HepG2 (cell line): Measurements from ENCODE around the gene CHCHD6. TPM values are rescaled to one million over a fixed set of nuclear protein-coding genes. Genes with fewer than 3 reads are reported as not detected.

ENCODE experiments used
- ATAC-seq: fragments of 200-7000 bp; cut with Tn5 transposase; 3 replicates; pipeline ENCODE4 v1.9.1; 2020; ENCODE audit warnings: mild to moderate bottlenecking, moderate library complexity
- BruUV-seq: library from RNA; stranded (reverse); fragments of 400-500 nt; replicated peaks from 2 replicates; lab custom pipeline; 2021; lab: Mats Ljungman, UMichigan
- CTCF ChIA-PET: fragments of 300-600 bp; formaldehyde crosslinking; extraction: SDS; loops from one replicate; lab custom pipeline; 2021; ENCODE audit warnings: low total read pairs, inconsistent platforms, low intra/inter-chr PET ratio; lab: Yijun Ruan, JAX
- POLR2A ChIA-PET: fragments of 350-600 bp; sonication (Branson Sonifier 250); formaldehyde crosslinking; loops from one replicate; lab custom pipeline; 2020; ENCODE audit warnings: antibody characterized with exemption, inconsistent platforms; lab: Yijun Ruan, JAX
- DNase-seq: peaks from one replicate; pipeline ENCODE4 v3.0.0-alpha.2; 2015; ENCODE audit warnings: low spot score
- FAIRE-seq: peaks from 3 replicates; lab custom pipeline; 2011; peaks lifted over from hg19 to GRCh38; lab: Jason Lieb, UNC
- H2AFZ ChIP-seq: one replicate; pipeline ENCODE4 v1.6.1; 2011; ENCODE audit warnings: low read length, inconsistent platforms
- H3K27ac ChIP-seq: fragments of 300-600 bp; 3 replicates; pipeline ENCODE4 v1.8.0; 2011; ENCODE audit warnings: mixed run types, mild to moderate bottlenecking, mixed read lengths, low read length, inconsistent platforms; ENCODE audit not compliant: insufficient read depth; ENCODE audit errors: extremely low read length
- H3K27me3 ChIP-seq, 2 experiments: fragments of 200-600 bp in 1 of 2; 2 replicates in 1 of 2; 3 replicates in 1 of 2; pipeline versions ENCODE4 v1.6.0 to v1.8.0; 2011; ENCODE audit warnings: low read length in 2 of 2, mild to moderate bottlenecking in 2 of 2, moderate library complexity in 2 of 2, inconsistent platforms in 1 of 2; ENCODE audit not compliant: insufficient read depth in 2 of 2, control insufficient read depth in 1 of 2
- H3K36me3 ChIP-seq, 2 experiments: fragments of 200-600 bp in 1 of 2; replicated peaks in 1 of 2; 2 replicates in 1 of 2; 3 replicates in 1 of 2; pipeline versions ENCODE4 v1.5.1 to v1.8.0; 2011; ENCODE audit warnings: low read length in 2 of 2, inconsistent platforms in 1 of 2; ENCODE audit not compliant: insufficient read depth in 2 of 2, control insufficient read depth in 1 of 2
- H3K4me1 ChIP-seq: 2 replicates; pipeline ENCODE4 v1.5.1; 2012; ENCODE audit warnings: low read length, inconsistent platforms; ENCODE audit not compliant: insufficient read depth
- H3K4me2 ChIP-seq: 2 replicates; pipeline ENCODE4 v1.6.0; 2011; ENCODE audit warnings: low read depth, low read length, inconsistent platforms
- H3K4me3 ChIP-seq, 3 experiments: fragments of 200-600 bp in 1 of 3; sonication (generic), shearing (Covaris generic) in 1 of 3; replicated peaks in 1 of 3; 2 replicates each; pipeline ENCODE4 v1.5.1; 2011 to 2016; ENCODE audit warnings: low read length in 3 of 3, inconsistent platforms in 2 of 3, low read depth in 2 of 3, mild to moderate bottlenecking in 2 of 3, control low read depth in 1 of 3, mixed read lengths in 1 of 3; ENCODE audit not compliant: insufficient read depth in 1 of 3
- H3K79me2 ChIP-seq: one replicate; pipeline ENCODE4 v1.6.1; 2011; ENCODE audit warnings: low read length, inconsistent platforms; ENCODE audit not compliant: insufficient read depth
- H3K9ac ChIP-seq: 2 replicates; pipeline ENCODE4 v1.6.0; 2011; ENCODE audit warnings: mild to moderate bottlenecking, low read depth, low read length, inconsistent platforms; ENCODE audit not compliant: insufficient read depth
- H3K9me3 ChIP-seq: 2 replicates; pipeline ENCODE4 v1.5.1; 2012; ENCODE audit warnings: mild to moderate bottlenecking, low read length
- H4K20me1 ChIP-seq: 2 replicates; pipeline ENCODE4 v1.6.0; 2011; ENCODE audit warnings: inconsistent platforms, mild to moderate bottlenecking, low read length, moderate library complexity; ENCODE audit not compliant: insufficient read depth
- KLF16 ChIP-seq, 2 experiments: sonication (generic) in 1 of 2; formaldehyde crosslinking in 1 of 2; IDR thresholded peaks; 2 replicates each; pipeline versions ENCODE4 v1.6.1 to v1.8.0; 2016 to 2023; ENCODE audit warnings: missing genetic modification reagents in 2 of 2, missing compliant biosample characterization in 1 of 2
- ZC3H4 ChIP-seq: sonication (generic); formaldehyde crosslinking; IDR thresholded peaks from 2 replicates; pipeline ENCODE4 v1.4.0; 2020; ENCODE audit warnings: missing genetic modification reagents, borderline replicate concordance
- ZFP82 ChIP-seq: sonication (generic); formaldehyde crosslinking; IDR thresholded peaks from 2 replicates; pipeline ENCODE4 v1.5.1; 2020; ENCODE audit warnings: mild to moderate bottlenecking, missing genetic modification reagents, borderline replicate concordance
- ZNF747 ChIP-seq: sonication (generic); formaldehyde crosslinking; IDR thresholded peaks from 2 replicates; pipeline ENCODE4 v1.8.1; 2023; ENCODE audit warnings: missing genetic modification reagents, mild to moderate bottlenecking, borderline replicate concordance
- ZNF780A ChIP-seq: sonication (generic); formaldehyde crosslinking; IDR thresholded peaks from 2 replicates; pipeline ENCODE4 v1.8.0; 2022; ENCODE audit warnings: mild to moderate bottlenecking, missing genetic modification reagents, moderate library complexity
- WGBS: methylation state at CpG from one replicate; pipeline ENCODE4 v1.1.6; 2017; ENCODE audit warnings: low lambda C conversion rate; 5-methylcytosine and 5-hydroxymethylcytosine counted together
- in situ Hi-C: cut with HindIII; loops from 2 replicates; pipeline ENCODE4 v1.10.0; 2017; ENCODE audit warnings: low pct_unique_long_range_greater_than_20kb; ENCODE audit not compliant: extremely low pct_ligation_motif_present
- intact Hi-C: fragments of 100-400 bp; cut with micrococcal nuclease; formaldehyde crosslinking; loops from one replicate; pipeline ENCODE4 v1.10.0; 2022; ENCODE audit not compliant: unreplicated experiment
- polyA plus RNA-seq, 8 experiments: library from polyadenylated mRNA; depleted of rRNA in 3 of 8; stranded (reverse) in 7 of 8; unstranded in 1 of 8; fragments of >200 nt; fragmentation: Illumina TruSeq in 4 of 8; extraction: Trizol in 4 of 8; gene quantifications; 2 replicates each; pipeline versions ENCODE4 v1.2.1 to v1.2.3, GENCODE V29; 2011 to 2016; ENCODE audit warnings: low read depth in 4 of 8, missing spikeins in 1 of 8, mixed read lengths in 1 of 8; ENCODE audit not compliant: insufficient read depth in 1 of 8
- total RNA-seq, 5 experiments: library from RNA; depleted of rRNA; stranded (reverse); fragments of >200 nt; fragmentation: Illumina TruSeq; extraction: Trizol; gene quantifications; 2 replicates each; pipeline ENCODE4 v1.2.3, GENCODE V29; 2016; ENCODE audit warnings: low read depth in 1 of 5
- TF ChIP-seq, protein P1 (sequence below): sonication (generic); formaldehyde crosslinking; IDR thresholded peaks from 2 replicates; pipeline ENCODE4 v1.4.0; 2020; ENCODE audit warnings: missing genetic modification reagents, borderline replicate concordance

The CHCHD6 gene
- total and polyA plus RNA-seq, 2 of the 13 experiments (the other 11 are each of a cell fraction or from before 2014, with no cell fraction given), result 20.3 to 20.8 TPM

DNA sequence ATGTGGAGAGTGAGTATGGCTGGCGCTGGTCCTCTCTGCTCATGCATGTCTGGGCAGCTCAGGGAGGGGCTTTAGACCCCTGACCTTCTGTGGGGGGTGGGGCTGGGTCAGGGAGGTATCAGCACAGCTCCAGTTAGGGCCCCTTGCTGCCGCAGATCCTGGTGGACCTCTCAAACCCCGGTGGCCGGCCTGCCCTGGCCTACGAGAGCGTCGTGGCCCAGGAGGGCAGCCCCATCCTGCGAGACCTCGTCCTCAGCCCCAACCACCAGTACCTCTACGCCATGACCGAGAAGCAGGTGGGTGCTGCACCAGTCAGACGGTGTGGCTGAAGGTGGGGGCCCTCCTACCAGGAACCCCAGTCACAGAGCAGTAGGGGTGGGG lies 299.1 kb downstream of the CHCHD6 start:
- no peaks in the 10 kb centered on the region for H3K79me2 ChIP-seq
- no TSS peak for BruUV-seq
- no peak overlapping the region for H3K4me3 ChIP-seq
- DNase-seq (no peak), ATAC-seq (no peak), FAIRE-seq (no peak)
- CTCF ChIA-PET, result no interaction called here
- H3K9me3 ChIP-seq, result no peaks in the 10 kb centered on the region
- no peak overlapping the region for H3K4me2 ChIP-seq
- H3K36me3 ChIP-seq, result peaks cover 4 to 5% of the 10 kb centered on the region in 2 experiments; a peak in 1 of 5 replicates
- no peak overlapping the region for H2AFZ ChIP-seq
- H3K4me1 ChIP-seq, result no peaks in the 10 kb centered on the region
- no peaks in the 10 kb centered on the region; a peak in 1 of 5 replicates for H3K27me3 ChIP-seq
- no peaks in the 10 kb centered on the region for H4K20me1 ChIP-seq
- no peak for TF ChIP-seq ZNF747 (CRISPR knock-in tag)
- TF ChIP-seq ZC3H4 (CRISPR knock-in tag), result no peak
- no peak for TF ChIP-seq ZFP82 (CRISPR knock-in tag)
- TF ChIP-seq KLF16 (CRISPR knock-in tag; IDR thresholded peaks at IDR 0.05), result no peak
- TF ChIP-seq ZNF780A (CRISPR knock-in tag), result no peak
- no peak overlapping the region for H3K9ac ChIP-seq
- H3K27ac ChIP-seq, result no peak overlapping the region
- in situ Hi-C loops, result no loop called here
- WGBS, result no CpG with 5 or more reads among the region's 12 CpGs
- POLR2A ChIA-PET, result no interaction called here
- intact Hi-C loops, result no loop called here

DNA sequence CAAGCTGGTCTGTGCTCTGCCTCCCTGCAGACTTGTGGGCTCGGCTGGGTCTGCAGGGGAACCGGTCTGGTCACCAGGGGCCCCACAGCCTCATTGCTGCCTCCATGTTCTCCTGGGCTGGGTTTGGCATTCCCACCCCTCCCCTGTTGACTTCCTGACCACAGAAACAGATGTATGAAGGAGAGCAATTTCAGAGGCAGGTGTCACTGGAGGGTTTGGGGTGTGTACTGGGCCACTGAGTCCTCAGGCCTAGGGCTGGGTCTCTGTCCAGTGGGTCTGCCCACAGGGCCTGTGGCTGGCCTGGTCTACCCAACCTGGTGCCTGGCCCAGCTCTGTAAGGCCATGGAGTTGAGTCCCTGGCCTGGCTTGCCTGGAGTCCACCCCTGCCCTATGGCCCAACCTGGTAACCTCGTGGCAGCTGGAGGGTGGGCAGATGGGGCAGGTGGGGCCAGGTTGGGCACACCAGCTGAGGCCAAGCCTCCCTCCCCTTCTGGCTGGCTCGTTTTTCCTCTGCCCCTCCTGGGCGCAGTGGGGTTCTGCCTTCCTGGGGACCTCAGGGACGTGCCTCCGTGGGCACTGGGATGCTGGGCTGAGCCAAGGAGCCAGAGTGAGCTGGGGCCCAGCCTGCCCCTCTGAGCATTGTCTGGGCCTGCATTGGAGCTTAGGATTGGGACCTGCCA lies 299.7 kb downstream of the CHCHD6 start:
- intact Hi-C loops (no loop called here), in situ Hi-C loops (no loop called here)
- no peaks in the 10 kb centered on the region for H4K20me1 ChIP-seq
- DNase-seq, result no peak
- POLR2A ChIA-PET, result no interaction called here
- H3K9ac ChIP-seq, result no peak overlapping the region
- no peaks in the 10 kb centered on the region; a peak in 1 of 5 replicates for H3K27me3 ChIP-seq
- CTCF ChIA-PET, result no interaction called here
- 97% methylated on average over 6 of the region's 7 CpGs for WGBS
- TF ChIP-seq, protein P1, sequence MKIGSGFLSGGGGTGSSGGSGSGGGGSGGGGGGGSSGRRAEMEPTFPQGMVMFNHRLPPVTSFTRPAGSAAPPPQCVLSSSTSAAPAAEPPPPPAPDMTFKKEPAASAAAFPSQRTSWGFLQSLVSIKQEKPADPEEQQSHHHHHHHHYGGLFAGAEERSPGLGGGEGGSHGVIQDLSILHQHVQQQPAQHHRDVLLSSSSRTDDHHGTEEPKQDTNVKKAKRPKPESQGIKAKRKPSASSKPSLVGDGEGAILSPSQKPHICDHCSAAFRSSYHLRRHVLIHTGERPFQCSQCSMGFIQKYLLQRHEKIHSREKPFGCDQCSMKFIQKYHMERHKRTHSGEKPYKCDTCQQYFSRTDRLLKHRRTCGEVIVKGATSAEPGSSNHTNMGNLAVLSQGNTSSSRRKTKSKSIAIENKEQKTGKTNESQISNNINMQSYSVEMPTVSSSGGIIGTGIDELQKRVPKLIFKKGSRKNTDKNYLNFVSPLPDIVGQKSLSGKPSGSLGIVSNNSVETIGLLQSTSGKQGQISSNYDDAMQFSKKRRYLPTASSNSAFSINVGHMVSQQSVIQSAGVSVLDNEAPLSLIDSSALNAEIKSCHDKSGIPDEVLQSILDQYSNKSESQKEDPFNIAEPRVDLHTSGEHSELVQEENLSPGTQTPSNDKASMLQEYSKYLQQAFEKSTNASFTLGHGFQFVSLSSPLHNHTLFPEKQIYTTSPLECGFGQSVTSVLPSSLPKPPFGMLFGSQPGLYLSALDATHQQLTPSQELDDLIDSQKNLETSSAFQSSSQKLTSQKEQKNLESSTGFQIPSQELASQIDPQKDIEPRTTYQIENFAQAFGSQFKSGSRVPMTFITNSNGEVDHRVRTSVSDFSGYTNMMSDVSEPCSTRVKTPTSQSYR, result no peak
- TF ChIP-seq, all 625 proteins: peak for 0
- peaks cover 4 to 5% of the 10 kb centered on the region in 2 experiments; a peak in 1 of 5 replicates for H3K36me3 ChIP-seq
- BruUV-seq, result no TSS peak
- FAIRE-seq (no peak), ATAC-seq (no peak)
- no peaks in the 10 kb centered on the region for H3K79me2 ChIP-seq
- H3K27ac ChIP-seq, result no peak overlapping the region
- no peaks in the 10 kb centered on the region for H3K9me3 ChIP-seq
- H3K4me3 ChIP-seq, result no peak overlapping the region
- no peak overlapping the region for H2AFZ ChIP-seq
- H3K4me1 ChIP-seq, result no peaks in the 10 kb centered on the region
- H3K4me2 ChIP-seq, result no peak overlapping the region
